A549 treated with GW870086 at 1 μM for 4 hours (cell line): Measurements from ENCODE around the gene FGF7. TPM values are rescaled to one million over a fixed set of nuclear protein-coding genes. Genes with fewer than 3 reads are reported as not detected.

Experiments
- total RNA-seq: library from RNA; stranded (reverse); fragments of 200-300 nt; extraction: Qiagen RNA extraction; gene quantifications from 5 replicates; pipeline ENCODE4 v1.2.3, GENCODE V29; 2022; ENCODE audit warnings: low read depth

The FGF7 gene, protein sequence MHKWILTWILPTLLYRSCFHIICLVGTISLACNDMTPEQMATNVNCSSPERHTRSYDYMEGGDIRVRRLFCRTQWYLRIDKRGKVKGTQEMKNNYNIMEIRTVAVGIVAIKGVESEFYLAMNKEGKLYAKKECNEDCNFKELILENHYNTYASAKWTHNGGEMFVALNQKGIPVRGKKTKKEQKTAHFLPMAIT
- not detected in 5 replicates for total RNA-seq

GRCh38 chr15:49423021-49423420, at the start of gene FGF7:
TSS of gene FGF7 (plus strand) at chr15:49423242. CDS start at chr15:49424298, 1,056 bp downstream.

Other genes starting within 250 kb of the FGF7 start
- 0.71 to 1.2 TPM (median 0.84 TPM) in 5 replicates for gene FAM227B, start 197.6 kb downstream of the FGF7 start, total RNA-seq
- gene DTWD1, start 197.8 kb downstream of the FGF7 start, total RNA-seq, result 15.2 to 19.1 TPM (median 19.0 TPM) in 5 replicates